Measurements from ENCODE around the gene TAS1R2. TPM values are rescaled to one million over a fixed set of nuclear protein-coding genes. Genes with fewer than 3 reads are reported as not detected.

TAS1R2 gene
- total and polyA plus RNA-seq, 7 donors: not detected

DNA sequence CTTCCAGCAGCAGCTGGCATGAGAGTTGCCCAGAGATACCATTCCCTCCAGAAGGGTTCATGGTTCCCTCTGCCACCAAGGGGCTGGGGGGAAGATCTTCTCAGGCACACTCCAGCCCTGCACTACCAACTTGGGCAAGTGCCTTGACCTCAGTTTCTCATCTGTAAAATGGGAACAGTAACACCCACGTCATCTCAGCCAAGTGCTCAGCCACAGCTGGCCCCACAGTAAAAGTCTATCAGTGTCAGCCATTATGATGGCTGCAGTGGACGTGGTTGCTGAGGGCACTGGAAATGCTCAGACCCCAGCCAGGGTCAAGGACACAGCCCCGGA lies 16.3 kb upstream of the TAS1R2 start:
- 91 to 96% (median 94%) methylated on average over 3 of the region's 3 CpGs for WGBS, 3 donors
- DNase-seq: no peak
- Histone ChIP-seq H3K4me1 (no peaks in the 10 kb centered on the region), H3K36me3 (ENCODE audit: insufficient read depth in 1 of 2, low read depth in 1 of 2) (peaks cover 0 to 51% of the 10 kb centered on the region in 2 donors), H3K27me3 (ENCODE audit: insufficient read depth in 3 of 3, low read length in 2 of 3) (no peaks in the 10 kb centered on the region), H3K27ac (no peak overlapping the region), H3K4me3 (no peak overlapping the region), H3K9me3 (no peaks in the 10 kb centered on the region)
- intact Hi-C loops (cut with DNase I): loop anchor here in 1 of 2 donors (5.0 kb wide), 1 partner anchor 278 kb away; no protein-coding TSS in a partner anchor
- ATAC-seq: no peak
- TF ChIP-seq, protein P1, sequence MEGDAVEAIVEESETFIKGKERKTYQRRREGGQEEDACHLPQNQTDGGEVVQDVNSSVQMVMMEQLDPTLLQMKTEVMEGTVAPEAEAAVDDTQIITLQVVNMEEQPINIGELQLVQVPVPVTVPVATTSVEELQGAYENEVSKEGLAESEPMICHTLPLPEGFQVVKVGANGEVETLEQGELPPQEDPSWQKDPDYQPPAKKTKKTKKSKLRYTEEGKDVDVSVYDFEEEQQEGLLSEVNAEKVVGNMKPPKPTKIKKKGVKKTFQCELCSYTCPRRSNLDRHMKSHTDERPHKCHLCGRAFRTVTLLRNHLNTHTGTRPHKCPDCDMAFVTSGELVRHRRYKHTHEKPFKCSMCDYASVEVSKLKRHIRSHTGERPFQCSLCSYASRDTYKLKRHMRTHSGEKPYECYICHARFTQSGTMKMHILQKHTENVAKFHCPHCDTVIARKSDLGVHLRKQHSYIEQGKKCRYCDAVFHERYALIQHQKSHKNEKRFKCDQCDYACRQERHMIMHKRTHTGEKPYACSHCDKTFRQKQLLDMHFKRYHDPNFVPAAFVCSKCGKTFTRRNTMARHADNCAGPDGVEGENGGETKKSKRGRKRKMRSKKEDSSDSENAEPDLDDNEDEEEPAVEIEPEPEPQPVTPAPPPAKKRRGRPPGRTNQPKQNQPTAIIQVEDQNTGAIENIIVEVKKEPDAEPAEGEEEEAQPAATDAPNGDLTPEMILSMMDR (IDR thresholded peaks at IDR 0.05): no peak

DNA sequence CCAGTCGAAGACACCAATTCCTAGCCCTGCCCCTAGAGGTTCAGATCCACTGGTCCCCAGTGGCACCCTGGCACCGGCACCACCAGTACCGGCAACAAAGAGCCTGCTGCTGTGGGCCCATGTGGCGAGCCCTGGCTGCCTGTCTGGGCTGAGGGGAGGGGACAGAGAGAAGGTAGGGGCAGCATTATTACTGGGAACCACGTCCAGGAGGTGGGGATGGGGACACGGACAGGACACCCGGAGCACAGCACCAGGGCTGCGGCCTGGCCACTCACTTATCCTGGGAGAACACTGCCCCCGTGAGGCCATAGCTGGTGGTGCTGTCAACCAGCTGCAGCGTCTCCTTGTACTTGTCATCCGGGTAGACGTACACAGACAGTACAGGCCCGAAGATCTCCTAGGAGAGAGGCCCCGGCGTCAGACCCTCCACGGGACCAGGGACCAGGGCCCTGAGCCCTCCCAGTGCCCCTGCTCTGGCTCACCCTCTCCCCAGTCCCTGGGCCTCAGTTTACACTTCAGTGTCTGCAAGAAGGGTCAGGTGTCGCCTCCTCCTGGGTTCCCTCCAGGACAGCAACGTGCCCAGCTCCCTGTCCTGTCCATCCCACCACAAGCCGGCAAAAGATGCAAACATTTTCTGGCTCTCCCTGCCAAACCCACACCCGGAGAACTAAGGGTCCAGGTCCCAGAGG lies 15.8 kb upstream of the TAS1R2 start:
- peaks cover 0 to 50% of the 10 kb centered on the region in 2 donors for H3K36me3 ChIP-seq (ENCODE audit: insufficient read depth in 1 of 2, low read depth in 1 of 2)
- H3K4me3 ChIP-seq: no peak overlapping the region
- TF ChIP-seq, protein P1 (IDR thresholded peaks at IDR 0.05): peak; percentile 73
- ATAC-seq (peak; percentile 81 to 86 (median 83)), DNase-seq (peak; percentile 81 to 90)
- no peaks in the 10 kb centered on the region for H3K4me1 ChIP-seq
- no peaks in the 10 kb centered on the region for H3K27me3 ChIP-seq (ENCODE audit: insufficient read depth in 3 of 3, low read length in 2 of 3)
- no peaks in the 10 kb centered on the region for H3K9me3 ChIP-seq
- intact Hi-C loops (cut with DNase I): loop anchor here in 1 of 2 donors (5.0 kb wide), 1 partner anchor 278 kb away; no protein-coding TSS in a partner anchor
- WGBS, 3 donors: 37 to 47% (median 38%) methylated on average over 19 to 20 of the region's 20 CpGs
- no peak overlapping the region for H3K27ac ChIP-seq

- no peaks in the 10 kb centered on the region for H3K9me3 ChIP-seq
- no peaks in the 10 kb centered on the region for H3K4me1 ChIP-seq
- H3K4me3 ChIP-seq: no peak overlapping the region
- DNase-seq: no peak
- H3K27me3 ChIP-seq (ENCODE audit: insufficient read depth in 3 of 3, low read length in 2 of 3): no peaks in the 10 kb centered on the region
- peaks cover 0 to 50% of the 10 kb centered on the region in 2 donors for H3K36me3 ChIP-seq (ENCODE audit: insufficient read depth in 1 of 2, low read depth in 1 of 2)
- peak in 3 of 4 donors; percentile 38 to 59 (median 46) for ATAC-seq
- intact Hi-C loops (cut with DNase I): loop anchor here in 1 of 2 donors (5.0 kb wide), 1 partner anchor 277 kb away; no protein-coding TSS in a partner anchor
- TF ChIP-seq, protein P1 (IDR thresholded peaks at IDR 0.05): no peak
- no peak overlapping the region for H3K27ac ChIP-seq
- WGBS, 3 donors: 42 to 60% (median 48%) methylated on average over 8 of the region's 8 CpGs
Observed at GRCh38 chr1:18874600-18874999, 15.1 kb upstream of the TAS1R2 start.

DNA sequence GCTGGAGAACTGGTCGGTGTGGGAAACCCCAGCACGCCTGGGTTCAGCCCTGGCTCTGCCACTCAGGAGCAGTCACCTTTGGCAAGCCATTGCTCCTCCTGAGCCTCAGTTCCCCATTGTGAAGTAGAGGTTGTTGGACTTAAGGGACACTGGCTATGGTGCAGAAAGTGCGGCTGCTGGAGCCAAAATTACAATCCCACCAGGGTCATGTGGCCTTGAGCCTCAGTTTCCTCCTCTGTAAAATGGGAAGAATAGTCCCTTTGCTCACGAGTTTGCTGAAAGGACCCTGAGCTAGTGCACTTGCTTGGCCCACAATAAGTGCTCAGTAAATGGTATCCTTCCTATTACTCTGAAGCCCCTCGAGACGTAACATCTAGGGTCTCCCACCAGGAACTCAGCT lies 14.6 kb upstream of the TAS1R2 start:
- no peak overlapping the region for H3K4me3 ChIP-seq
- ATAC-seq (no peak), DNase-seq (no peak)
- H3K4me1 ChIP-seq: no peaks in the 10 kb centered on the region
- TF ChIP-seq, protein P1 (IDR thresholded peaks at IDR 0.05): no peak
- intact Hi-C loops (cut with DNase I): loop anchor here in 1 of 2 donors (5.0 kb wide), 1 partner anchor 277 kb away; no protein-coding TSS in a partner anchor
- no peak overlapping the region for H3K27ac ChIP-seq
- no peaks in the 10 kb centered on the region for H3K27me3 ChIP-seq (ENCODE audit: insufficient read depth in 3 of 3, low read length in 2 of 3)
- WGBS, 3 donors: 84 to 94% (median 92%) methylated on average over 6 of the region's 6 CpGs
- H3K9me3 ChIP-seq: no peaks in the 10 kb centered on the region
- H3K36me3 ChIP-seq (ENCODE audit: insufficient read depth in 1 of 2, low read depth in 1 of 2): peaks cover 0 to 48% of the 10 kb centered on the region in 2 donors

Measured in psoas muscle (tissue), 8 donors.